SU-DHL-6 (cell line): ENCODE data around the gene PDIA5.

Experiments used
- H2AFZ ChIP-seq: fragments of 200-600 bp; sonication (generic); 2 replicates; pipeline ENCODE4 v1.6.1; 2014; ENCODE audit warnings: low read depth, mild to moderate bottlenecking, moderate library complexity, mixed read lengths, antibody characterized with exemption, low read length; ENCODE audit not compliant: severe bottlenecking
- H3F3A ChIP-seq: fragments of 200-600 bp; shearing (Covaris generic); 2 replicates; pipeline ENCODE4 v1.6.0; 2016; ENCODE audit warnings: antibody characterized with exemption, mild to moderate bottlenecking; ENCODE audit not compliant: insufficient read depth
- H3K27ac ChIP-seq: fragments of 200-600 bp; sonication (generic); 2 replicates; pipeline ENCODE4 v1.5.1; 2016; ENCODE audit warnings: low read depth, mild to moderate bottlenecking, low read length, moderate library complexity, mixed read lengths
- H3K27me3 ChIP-seq: fragments of 200-600 bp; sonication (generic), shearing (Covaris generic); 2 replicates; pipeline ENCODE4 v1.6.0; 2014; ENCODE audit warnings: mild to moderate bottlenecking, low read length
- H3K36me3 ChIP-seq: fragments of 200-600 bp; sonication (generic); 2 replicates; pipeline ENCODE4 v1.6.1; 2014; ENCODE audit warnings: mild to moderate bottlenecking, low read length, mixed read lengths
- H3K4me2 ChIP-seq: fragments of 300-600, 200-600 bp; shearing (Covaris generic), sonication (generic); 2 replicates; pipeline ENCODE4 v1.6.0; 2014; ENCODE audit warnings: low read length, low read depth, mild to moderate bottlenecking; ENCODE audit not compliant: poor library complexity, severe bottlenecking
- H3K4me3 ChIP-seq: fragments of 200-600 bp; sonication (generic); 2 replicates; pipeline ENCODE4 v1.5.1; 2014; ENCODE audit warnings: antibody characterized with exemption, low read length, mild to moderate bottlenecking, mixed read lengths; ENCODE audit not compliant: insufficient read depth, poor library complexity, severe bottlenecking
- H3K79me2 ChIP-seq: fragments of 200-600 bp; sonication (generic); 2 replicates; pipeline ENCODE4 v1.6.1; 2014; ENCODE audit warnings: mild to moderate bottlenecking, low read length, moderate library complexity; ENCODE audit not compliant: insufficient read depth
- H3K9ac ChIP-seq: fragments of 200-600 bp; sonication (generic); 2 replicates; pipeline ENCODE4 v1.7.0; 2014; ENCODE audit warnings: mild to moderate bottlenecking, low read length
- H3K9me2 ChIP-seq: fragments of 200-600 bp; sonication (generic); replicated peaks from 2 replicates; pipeline ENCODE4 v1.6.1; 2014; ENCODE audit warnings: low read length; ENCODE audit not compliant: insufficient read depth
- H3K9me3 ChIP-seq: fragments of 200-600 bp; sonication (generic); 2 replicates; pipeline ENCODE4 v1.6.1; 2014; ENCODE audit warnings: low read length, mixed read lengths; ENCODE audit not compliant: insufficient read depth
- H4K20me1 ChIP-seq: fragments of 200-600 bp; sonication (generic); 2 replicates; pipeline ENCODE4 v1.6.1; 2014; ENCODE audit warnings: low read depth, mild to moderate bottlenecking, antibody characterized with exemption, low read length, moderate library complexity, mixed read lengths
- CTCF ChIP-seq: fragments of 200-600 bp; sonication (generic); IDR thresholded peaks from one replicate; pipeline ENCODE4 v1.5.1; 2017; ENCODE audit warnings: antibody characterized with exemption, mild to moderate bottlenecking, low read length, moderate library complexity; ENCODE audit not compliant: insufficient read depth, poor library complexity, severe bottlenecking
- EZH2phosphoT487 ChIP-seq: fragments of 200-600 bp; sonication (generic), shearing (Covaris generic); conservative IDR thresholded peaks from 2 replicates; pipeline ENCODE4 v1.6.1; 2018; ENCODE audit warnings: mild to moderate bottlenecking, antibody characterized with exemption, low read length, moderate library complexity, mixed read lengths

Gene PDIA5

GRCh38 chr3:123102826-123103225, 36.0 kb downstream of the PDIA5 start:
- H3K9me3 ChIP-seq, result no peaks in the 10 kb centered on the region
- H3K4me3 ChIP-seq, result no peak overlapping the region
- no peaks in the 10 kb centered on the region for H4K20me1 ChIP-seq
- no peak overlapping the region for H3K9ac ChIP-seq
- no peaks in the 10 kb centered on the region for H3K27me3 ChIP-seq
- no peaks in the 10 kb centered on the region for H3K9me2 ChIP-seq
- H3K79me2 ChIP-seq, result no peaks in the 10 kb centered on the region
- no peaks in the 10 kb centered on the region for H3K36me3 ChIP-seq
- TF ChIP-seq CTCF, result no peak
- no peak for TF ChIP-seq EZH2phosphoT487
- no peak overlapping the region for H3K27ac ChIP-seq
- H3F3A ChIP-seq, result no peaks in the 10 kb centered on the region
- no peak overlapping the region for H2AFZ ChIP-seq
- H3K4me2 ChIP-seq, result no peak overlapping the region

GRCh38 chr3:123104550-123104949, 37.7 kb downstream of the PDIA5 start:
- Histone ChIP-seq H2AFZ (no peak overlapping the region), H3K36me3 (no peaks in the 10 kb centered on the region), H3K4me2 (no peak overlapping the region), H3K79me2 (no peaks in the 10 kb centered on the region), H3K4me3 (no peak overlapping the region), H3F3A (no peaks in the 10 kb centered on the region), H3K9me3 (no peaks in the 10 kb centered on the region), H4K20me1 (no peaks in the 10 kb centered on the region), H3K9ac (no peak overlapping the region), H3K27ac (no peak overlapping the region), H3K27me3 (no peaks in the 10 kb centered on the region), H3K9me2 (no peaks in the 10 kb centered on the region)
- TF ChIP-seq EZH2phosphoT487 (no peak), CTCF (no peak)

GRCh38 chr3:123105201-123106189, 38.7 kb downstream of the PDIA5 start:
- Histone ChIP-seq H3K27me3 (no peaks in the 10 kb centered on the region), H3K4me2 (no peak overlapping the region), H3K9me2 (no peaks in the 10 kb centered on the region), H3K79me2 (no peaks in the 10 kb centered on the region), H4K20me1 (no peaks in the 10 kb centered on the region), H3K9me3 (no peaks in the 10 kb centered on the region), H3F3A (no peaks in the 10 kb centered on the region), H3K4me3 (no peak overlapping the region), H3K27ac (no peak overlapping the region), H3K36me3 (no peaks in the 10 kb centered on the region), H3K9ac (no peak overlapping the region), H2AFZ (no peak overlapping the region)
- TF ChIP-seq CTCF (no peak), EZH2phosphoT487 (no peak)
